HG03039 (cell line): ENCODE measurements around the gene OPCML.

Experiments used
- ATAC-seq: cut with Tn5 transposase; IDR thresholded peaks from one replicate; pipeline ENCODE4 v1.9.1; 2021; ENCODE audit warnings: mild to moderate bottlenecking, moderate library complexity; ENCODE audit not compliant: unreplicated experiment

OPCML gene

GRCh38 chr11:132551016-132551415, 981.3 kb downstream of the OPCML start:
- no peak for ATAC-seq

- ATAC-seq, result no peak
Measured at GRCh38 chr11:132549561-132549960, 982.7 kb downstream of the OPCML start.

DNA sequence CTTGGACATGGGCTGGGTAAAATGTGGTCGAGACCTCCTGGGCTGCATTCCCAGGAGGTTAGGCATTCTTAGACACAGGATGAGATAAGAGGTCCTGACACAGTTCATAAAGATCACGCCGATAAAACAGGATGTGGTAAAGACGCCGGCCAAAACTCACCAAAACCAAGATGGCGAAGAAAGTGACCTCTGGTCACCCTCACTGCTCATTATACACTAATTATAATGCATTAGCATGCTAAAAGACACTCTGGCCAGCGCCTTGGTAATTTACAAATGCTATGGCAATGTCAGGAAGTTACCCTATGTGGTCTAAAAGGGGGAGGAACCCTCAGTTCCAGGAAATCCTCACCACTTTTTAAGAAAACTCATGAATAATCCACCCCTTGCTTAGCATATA, 983.3 kb downstream of the OPCML start:
- ATAC-seq, result no peak

GRCh38 chr11:132544007-132544406, 988.3 kb downstream of the OPCML start:
- ATAC-seq, result no peak

DNA sequence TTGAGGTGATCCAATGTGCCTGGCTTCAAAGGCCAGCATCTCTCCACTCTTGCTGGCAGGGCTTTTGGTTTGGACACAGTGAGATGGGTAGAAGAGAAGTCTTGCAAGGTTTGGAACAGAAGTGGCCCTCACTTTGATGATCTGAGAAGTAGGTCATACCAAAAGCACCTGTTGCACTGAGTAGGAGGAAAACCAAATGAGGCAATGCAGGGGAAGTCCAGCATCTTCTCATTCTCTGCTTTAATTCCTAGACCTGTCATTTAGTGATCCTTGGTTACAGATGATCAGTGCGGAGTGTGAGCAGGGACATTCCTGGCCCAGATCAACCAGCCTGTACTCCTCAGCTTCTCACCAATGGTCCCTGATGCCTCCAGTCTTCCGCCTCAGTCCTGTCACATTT, 990.5 kb downstream of the OPCML start:
- ATAC-seq, result no peak

GRCh38 chr11:132540581-132540980, 991.7 kb downstream of the OPCML start:
- no peak for ATAC-seq

- ATAC-seq, result no peak
Measured at GRCh38 chr11:132539590-132540368, 992.5 kb downstream of the OPCML start.

DNA sequence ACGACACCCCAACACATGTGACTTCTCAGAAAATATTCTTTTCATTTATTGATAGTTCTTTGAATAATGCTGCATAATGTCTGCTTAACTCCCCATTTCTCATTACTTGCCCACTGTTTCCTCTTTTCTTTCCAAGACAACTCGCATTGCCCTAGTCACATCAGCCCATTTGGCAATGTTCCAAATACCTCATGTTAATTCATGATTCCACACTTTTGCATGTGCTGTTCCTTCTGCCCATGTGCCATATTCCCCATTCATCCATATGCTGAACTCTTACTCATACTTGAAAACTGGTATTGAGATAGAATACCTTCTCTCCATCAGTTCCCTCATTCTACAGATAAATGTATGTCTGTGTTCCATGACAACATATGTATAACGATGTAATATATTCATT, 993.7 kb downstream of the OPCML start:
- no peak for ATAC-seq

DNA sequence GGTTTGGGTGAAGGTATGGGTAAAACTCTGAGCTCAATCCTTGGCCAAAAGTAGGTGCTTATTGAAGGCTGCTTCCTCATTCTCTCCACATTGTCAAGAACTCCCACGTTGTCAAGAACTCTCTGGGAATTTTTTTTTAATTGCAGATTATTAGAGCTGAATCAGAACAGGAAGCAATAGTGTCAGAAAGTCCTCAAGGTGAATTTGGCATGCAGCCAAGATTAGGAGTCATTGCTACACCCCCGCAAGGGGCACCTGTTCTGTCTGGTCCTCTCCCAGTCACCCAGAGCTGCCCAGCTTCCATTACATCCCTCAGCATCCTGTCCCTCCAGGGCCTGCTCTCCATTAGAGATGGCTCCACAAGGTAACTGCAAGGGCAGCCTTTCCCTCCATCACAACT, 996.5 kb downstream of the OPCML start:
- no peak for ATAC-seq

- ATAC-seq, result no peak
Measured at GRCh38 chr11:132531921-132532320, 1000.4 kb downstream of the OPCML start.

- ATAC-seq, result no peak
Measured at GRCh38 chr11:132528181-132528580, 1004.1 kb downstream of the OPCML start.

- no peak for ATAC-seq
Measured at GRCh38 chr11:132523929-132524328, 1008.4 kb downstream of the OPCML start.

GRCh38 chr11:132520199-132520598, 1012.1 kb downstream of the OPCML start:
- no peak for ATAC-seq

DNA sequence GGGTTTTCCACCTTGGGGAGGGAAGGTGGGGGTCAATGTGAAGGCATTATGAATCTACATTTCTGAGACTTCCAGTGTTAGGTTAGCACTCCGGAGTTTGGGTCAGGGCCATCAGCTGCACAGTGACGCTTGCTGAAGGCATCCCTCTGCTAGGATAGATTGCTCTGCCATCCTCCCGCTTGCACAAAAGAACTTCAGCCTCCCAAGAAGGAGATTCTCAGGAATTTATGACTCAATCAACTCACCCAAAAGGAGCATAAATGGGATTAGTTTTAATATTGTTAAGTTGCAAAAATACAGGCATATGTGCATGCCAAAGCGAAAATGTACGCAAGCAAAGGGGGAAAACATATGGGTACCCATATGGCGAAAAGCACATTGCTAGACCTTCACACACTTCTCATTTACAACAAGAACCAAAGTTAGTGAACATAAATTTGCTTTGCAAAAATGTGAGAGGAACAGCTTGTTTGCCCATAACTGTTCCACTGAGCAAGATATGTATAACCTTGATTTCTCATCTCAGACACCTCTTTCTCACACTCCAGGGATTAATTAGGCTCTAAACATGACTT, 1013.0 kb downstream of the OPCML start:
- ATAC-seq, result no peak

DNA sequence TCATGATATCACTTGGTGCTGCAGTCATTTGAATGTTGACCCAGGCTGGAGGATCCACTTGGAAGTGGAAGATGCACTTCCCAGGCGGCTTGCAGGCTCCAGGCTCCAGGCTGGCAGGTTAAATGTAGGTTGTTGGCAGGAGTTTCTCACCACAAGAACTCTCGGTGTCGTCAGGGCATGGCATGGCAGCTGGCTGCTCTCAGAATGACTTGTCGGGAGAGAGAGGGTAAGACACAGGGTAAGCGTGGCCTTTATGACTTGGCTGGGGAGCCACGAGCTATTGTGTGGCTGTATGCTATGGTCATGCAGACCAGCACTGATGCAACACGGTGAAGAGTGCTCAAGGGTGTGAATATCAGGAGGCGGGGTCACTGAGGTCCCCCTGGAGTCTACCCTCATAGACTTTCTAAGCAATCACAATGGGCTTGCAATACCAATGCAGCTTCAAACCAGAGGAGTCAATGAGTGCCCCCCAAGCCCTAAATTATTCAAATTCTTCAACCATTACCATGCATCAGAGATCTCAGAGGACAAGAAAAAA, 1027.7 kb downstream of the OPCML start:
- ATAC-seq, result no peak

GRCh38 chr11:132501356-132501755, 1030.9 kb downstream of the OPCML start:
- no peak for ATAC-seq

DNA sequence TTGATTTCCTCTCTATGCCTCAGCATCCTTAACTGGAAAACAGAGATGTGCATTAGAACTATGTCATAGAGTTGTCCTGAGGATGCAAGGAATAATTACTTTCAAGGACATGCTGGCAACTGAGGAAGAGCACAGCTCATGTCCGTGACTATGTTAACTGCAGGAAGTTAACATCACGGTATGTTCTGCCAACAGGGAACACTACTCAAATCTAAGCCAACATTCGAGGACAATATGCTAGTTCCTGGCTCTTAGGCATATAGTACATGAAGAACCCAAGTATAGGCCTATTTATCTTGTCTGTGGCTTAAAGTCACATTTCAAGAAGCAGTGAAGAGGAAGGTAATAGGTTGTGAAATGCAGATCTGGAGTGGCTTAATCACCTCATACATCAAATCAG, 1032.6 kb downstream of the OPCML start:
- ATAC-seq, result no peak

GRCh38 chr11:132496341-132496740, 1036.0 kb downstream of the OPCML start:
- no peak for ATAC-seq

GRCh38 chr11:132493801-132494200, 1038.5 kb downstream of the OPCML start:
- no peak for ATAC-seq

DNA sequence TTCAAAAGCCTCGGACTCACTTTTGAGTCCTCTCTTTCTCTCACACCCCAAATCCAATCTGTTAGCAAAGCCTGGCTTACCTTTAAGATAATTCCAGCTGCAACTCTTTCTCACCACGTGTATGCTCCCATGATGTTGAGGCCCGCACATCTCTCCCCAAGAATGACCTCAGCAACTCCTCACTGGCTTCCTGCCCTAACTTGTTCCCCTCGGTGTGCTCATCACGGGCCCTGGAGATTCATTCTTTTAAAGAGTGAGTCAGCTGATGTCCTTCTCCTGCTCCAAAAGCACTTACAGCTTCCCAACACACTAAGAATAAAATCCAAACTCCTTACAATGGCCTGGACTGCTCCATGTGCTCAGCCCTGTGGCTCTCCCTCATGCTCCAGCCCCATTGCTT, 1041.3 kb downstream of the OPCML start:
- ATAC-seq, result no peak

DNA sequence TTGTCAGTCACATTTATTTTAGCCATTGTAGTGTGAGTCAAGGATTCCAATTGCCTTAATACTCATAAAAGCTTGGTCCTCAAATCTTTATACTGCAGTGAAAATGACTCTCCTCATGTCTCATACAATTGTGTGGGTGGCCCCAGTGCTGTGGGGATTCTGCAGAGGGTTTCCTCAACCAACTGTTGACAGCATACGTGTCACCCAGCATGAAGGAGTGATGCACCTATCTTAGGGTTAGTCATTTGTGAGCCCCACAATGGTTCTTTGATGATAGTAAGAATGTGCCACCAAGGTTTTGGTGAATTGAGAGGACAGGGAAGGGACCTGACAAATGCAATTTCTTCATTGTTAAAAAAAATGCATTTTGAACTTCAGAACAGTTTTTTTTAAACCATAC, 1046.2 kb downstream of the OPCML start:
- ATAC-seq, result no peak

- no peak for ATAC-seq
Measured at GRCh38 chr11:132475026-132475425, 1057.3 kb downstream of the OPCML start.
